Stimulated activated CD8-positive, alpha-beta memory T cell treated with anti-CD3 and anti-CD28 coated beads, Interleukin-15, amount 100 ng/mL, for 4 hours (primary cell): Measurements from ENCODE around the gene ART5.
"Not testable (repeated sequence)": the region's sequence is repeated elsewhere in the genome, so short reads cannot be mapped to it uniquely, and the experiment has no call there.

Source experiments
- DNase-seq, 2 donors: peaks; one replicate each; pipeline ENCODE4 v3.0.0-alpha.2; 2020; ENCODE audit warnings: low read depth in 2 of 2

The ART5 gene

GRCh38 chr11:3617990-3618389, 23.8 kb downstream of the ART5 start:
- DNase-seq: no peak

- DNase-seq: no peak
Measured at GRCh38 chr11:3616721-3617460, 24.9 kb downstream of the ART5 start.

GRCh38 chr11:3615998-3616397, 25.8 kb downstream of the ART5 start:
- no peak for DNase-seq

GRCh38 chr11:3614742-3615171, 27.0 kb downstream of the ART5 start:
- peak; percentile 6 to 13 for DNase-seq

GRCh38 chr11:3613998-3614741, 27.6 kb downstream of the ART5 start:
- DNase-seq: no peak

- DNase-seq: no peak
Measured at GRCh38 chr11:3611976-3612678, 29.7 kb downstream of the ART5 start.

GRCh38 chr11:3610846-3611245, 30.9 kb downstream of the ART5 start:
- DNase-seq: no peak

- no peak for DNase-seq
Measured at GRCh38 chr11:3609416-3610265, 32.2 kb downstream of the ART5 start.

GRCh38 chr11:3605771-3606203, 36.0 kb downstream of the ART5 start:
- no peak for DNase-seq

- DNase-seq: no peak
Measured at GRCh38 chr11:3605283-3605662, 36.5 kb downstream of the ART5 start.

- no peak for DNase-seq
Measured at GRCh38 chr11:3604167-3604566, 37.6 kb downstream of the ART5 start.

GRCh38 chr11:3600201-3600600, 41.6 kb downstream of the ART5 start:
- not testable (repeated sequence) for DNase-seq

GRCh38 chr11:3597743-3598142, 44.0 kb downstream of the ART5 start:
- DNase-seq: not testable (repeated sequence)

GRCh38 chr11:3591326-3591725, 50.5 kb downstream of the ART5 start:
- not testable (repeated sequence) for DNase-seq

- not testable (repeated sequence) for DNase-seq
Measured at GRCh38 chr11:3590193-3590592, 51.6 kb downstream of the ART5 start.

- DNase-seq: not testable (repeated sequence)
Measured at GRCh38 chr11:3588776-3589175, 53.0 kb downstream of the ART5 start.
